NCI-H2107 treated with DMSO at 0.1 percent for 48 hours (cell line): ENCODE data around the gene NCF2.

Experiments
- DNase-seq: peaks from one replicate; lab custom pipeline; 2025; ENCODE audit not compliant: unreplicated experiment; lab: John Stamatoyannopoulos, UW

Gene NCF2

GRCh38 chr1:183585038-183585437, 5.2 kb downstream of the NCF2 start:
- DNase-seq = no peak

- DNase-seq = no peak
Observed at GRCh38 chr1:183584147-183584546, 6.1 kb downstream of the NCF2 start.

- DNase-seq = no peak
Observed at GRCh38 chr1:183583466-183583865, 6.8 kb downstream of the NCF2 start.

GRCh38 chr1:183582021-183582713, 8.1 kb downstream of the NCF2 start:
- no peak for DNase-seq

GRCh38 chr1:183580281-183580682, 10.0 kb downstream of the NCF2 start:
- peak; percentile 91 for DNase-seq

GRCh38 chr1:183578856-183579255, 11.4 kb downstream of the NCF2 start:
- no peak for DNase-seq

GRCh38 chr1:183577897-183578465, 12.3 kb downstream of the NCF2 start:
- no peak for DNase-seq

GRCh38 chr1:183576537-183576936, 13.7 kb downstream of the NCF2 start:
- no peak for DNase-seq

GRCh38 chr1:183575606-183576005, 14.7 kb downstream of the NCF2 start:
- no peak for DNase-seq

GRCh38 chr1:183572721-183573120, 17.5 kb downstream of the NCF2 start:
- DNase-seq = no peak

GRCh38 chr1:183571678-183572268, 18.5 kb downstream of the NCF2 start:
- DNase-seq = no peak

GRCh38 chr1:183570451-183570850, 19.8 kb downstream of the NCF2 start:
- no peak for DNase-seq

- DNase-seq = no peak
Observed at GRCh38 chr1:183569801-183570200, 20.5 kb downstream of the NCF2 start.

- no peak for DNase-seq
Observed at GRCh38 chr1:183569141-183569540, 21.1 kb downstream of the NCF2 start.

GRCh38 chr1:183568176-183569021, 21.9 kb downstream of the NCF2 start:
- DNase-seq = no peak

- peak; percentile 90 for DNase-seq
Observed at GRCh38 chr1:183567584-183567983, 22.7 kb downstream of the NCF2 start.

GRCh38 chr1:183566026-183566425, 24.2 kb downstream of the NCF2 start:
- DNase-seq = no peak

- DNase-seq = no peak
Observed at GRCh38 chr1:183565261-183565660, 25.0 kb downstream of the NCF2 start.

GRCh38 chr1:183562701-183563100, 27.6 kb downstream of the NCF2 start:
- no peak for DNase-seq

- no peak for DNase-seq
Observed at GRCh38 chr1:183559061-183559460, 31.2 kb downstream of the NCF2 start.

- no peak for DNase-seq
Observed at GRCh38 chr1:183554577-183554976, 35.7 kb downstream of the NCF2 start.

GRCh38 chr1:183553764-183554163, 36.5 kb downstream of the NCF2 start:
- DNase-seq = no peak
